ENCODE data around the gene INTS3. TPM values are rescaled to one million over a fixed set of nuclear protein-coding genes. Genes with fewer than 3 reads are reported as not detected.

INTS3 gene
- polyA plus RNA-seq, 1 donor: 142 TPM

Other genes with a start within 250 kb of the INTS3 start
- 182 TPM for gene S100A6, start 192.1 kb upstream of the INTS3 start, polyA plus RNA-seq (ENCODE audit: insufficient read length)
- gene S100A5, start 187.1 kb upstream of the INTS3 start, polyA plus RNA-seq (ENCODE audit: insufficient read length): 1.3 TPM
- 29.0 TPM for gene S100A4, start 182.2 kb upstream of the INTS3 start, polyA plus RNA-seq (ENCODE audit: insufficient read length)
- gene S100A3, start 178.8 kb upstream of the INTS3 start, polyA plus RNA-seq (ENCODE audit: insufficient read length): 0.25 TPM
- gene S100A2, start 162.2 kb upstream of the INTS3 start, polyA plus RNA-seq (ENCODE audit: insufficient read length): 3.9 TPM
- 87.2 TPM for gene S100A16, start 114.9 kb upstream of the INTS3 start, polyA plus RNA-seq (ENCODE audit: insufficient read length)
- 16.8 TPM for gene S100A14, start 111.7 kb upstream of the INTS3 start, polyA plus RNA-seq (ENCODE audit: insufficient read length)
- 120 TPM for gene S100A13, start 100.5 kb upstream of the INTS3 start, polyA plus RNA-seq (ENCODE audit: insufficient read length)
- gene S100A1, start 99.6 kb upstream of the INTS3 start, polyA plus RNA-seq (ENCODE audit: insufficient read length): 18.5 TPM
- 149 TPM for gene CHTOP, start 94.0 kb upstream of the INTS3 start, polyA plus RNA-seq (ENCODE audit: insufficient read length)
- 52.0 TPM for gene SNAPIN, start 69.3 kb upstream of the INTS3 start, polyA plus RNA-seq (ENCODE audit: insufficient read length)
- 316 TPM for gene ILF2, start 57.1 kb upstream of the INTS3 start, polyA plus RNA-seq (ENCODE audit: insufficient read length)
- gene NPR1, start 49.4 kb upstream of the INTS3 start, polyA plus RNA-seq (ENCODE audit: insufficient read length): 61.2 TPM
- gene SLC27A3, start 47.4 kb downstream of the INTS3 start, polyA plus RNA-seq (ENCODE audit: insufficient read length): 40.7 TPM
- 34.8 TPM for gene GATAD2B, start 194.9 kb downstream of the INTS3 start, polyA plus RNA-seq (ENCODE audit: insufficient read length)
- 44.3 TPM for gene DENND4B, start 218.7 kb downstream of the INTS3 start, polyA plus RNA-seq (ENCODE audit: insufficient read length)
- 48.2 TPM for gene CRTC2, start 230.6 kb downstream of the INTS3 start, polyA plus RNA-seq (ENCODE audit: insufficient read length)
- 66.4 TPM for gene SLC39A1, start 235.5 kb downstream of the INTS3 start, polyA plus RNA-seq (ENCODE audit: insufficient read length)
- 36.1 TPM for gene CREB3L4, start 239.9 kb downstream of the INTS3 start, polyA plus RNA-seq (ENCODE audit: insufficient read length)
- 89.6 TPM for gene JTB, start 249.6 kb downstream of the INTS3 start, polyA plus RNA-seq (ENCODE audit: insufficient read length)